Right hindlimb (tissue), 1 donor: Measurements from ENCODE around the gene PAQR5.
"Not testable (repeated sequence)": the region's sequence is repeated elsewhere in the genome, so short reads cannot be mapped to it uniquely, and the experiment has no call there.

Experiments
- DNase-seq: peaks from one replicate; pipeline ENCODE4 v3.0.0-alpha.2; 2018

The PAQR5 gene

GRCh38 chr15:69434238-69434637 is 135.5 kb downstream of the PAQR5 start:
- DNase-seq, result no peak

GRCh38 chr15:69434679-69435078 is 136.0 kb downstream of the PAQR5 start:
- no peak for DNase-seq

GRCh38 chr15:69435985-69436384 is 137.3 kb downstream of the PAQR5 start:
- no peak for DNase-seq

- DNase-seq, result no peak
These were observed 138.2 kb downstream of the PAQR5 start for GRCh38 chr15:69436951-69437350.

- DNase-seq, result no peak
These were observed 140.9 kb downstream of the PAQR5 start for GRCh38 chr15:69439623-69440022.

GRCh38 chr15:69443032-69443611 is 144.4 kb downstream of the PAQR5 start:
- DNase-seq, result no peak

- no peak for DNase-seq
These were observed 146.0 kb downstream of the PAQR5 start for GRCh38 chr15:69444686-69445085.

GRCh38 chr15:69446953-69447352 is 148.2 kb downstream of the PAQR5 start:
- DNase-seq, result no peak

GRCh38 chr15:69450221-69450620 is 151.5 kb downstream of the PAQR5 start:
- DNase-seq, result not testable (repeated sequence)

- DNase-seq, result no peak
These were observed 152.4 kb downstream of the PAQR5 start for GRCh38 chr15:69450968-69451695.

GRCh38 chr15:69451951-69452691 is 153.4 kb downstream of the PAQR5 start:
- DNase-seq, result no peak

GRCh38 chr15:69452692-69453521 is 154.2 kb downstream of the PAQR5 start, which contains the start of gene RPLP1:
Gene RPLP1 (plus strand): TSS chr15:69452818. CDS start chr15:69452949, 131 bp downstream.
- peak; percentile 97 for DNase-seq

- DNase-seq, result no peak
These were observed 156.2 kb downstream of the PAQR5 start for GRCh38 chr15:69454953-69455352.

- DNase-seq, result no peak
These were observed 157.8 kb downstream of the PAQR5 start for GRCh38 chr15:69456208-69457166.
